Heart left ventricle (tissue), 16 donors: ENCODE measurements around the gene KCNK15. TPM values are rescaled to one million over a fixed set of nuclear protein-coding genes. Genes with fewer than 3 reads are reported as not detected.
A peak's percentile ranks its signal among the peaks of the same experiment; 100 is the strongest.

Source experiments
- ATAC-seq, 4 donors: fragments of 200-7000 bp; cut with Tn5 transposase; one replicate each; pipeline ENCODE4 v1.9.1; 2020 to 2022; ENCODE audit warnings: moderate library complexity in 4 of 4, mild to moderate bottlenecking in 3 of 4, moderate number of reproducible peaks in 1 of 4
- DNase-seq, 5 donors: peaks; one replicate each; pipeline ENCODE4 v3.0.0-alpha.2; 2020
- H3K27ac ChIP-seq, 12 donors: fragments of 200-600 bp; sonication (generic) in 4 of 12; one replicate each; pipeline versions ENCODE4 v1.5.0 to v1.8.0; 2016 to 2022; ENCODE audit warnings: mild to moderate bottlenecking in 2 of 12
- H3K27me3 ChIP-seq, 9 donors: fragments of 200-600 bp; sonication (generic) in 2 of 9; one replicate each; pipeline versions ENCODE4 v1.5.1 to v1.8.0; 2016 to 2022; ENCODE audit warnings: mild to moderate bottlenecking in 3 of 9
- H3K36me3 ChIP-seq, 9 donors: fragments of 200-600 bp; sonication (generic) in 2 of 9; one replicate each; pipeline versions ENCODE4 v1.5.0 to v1.8.0; 2018 to 2022; ENCODE audit warnings: mild to moderate bottlenecking in 2 of 9
- H3K4me1 ChIP-seq, 12 donors: fragments of 200-600 bp; sonication (generic) in 4 of 12; one replicate each; pipeline versions ENCODE4 v1.5.0 to v1.8.0; 2016 to 2022; ENCODE audit warnings: mild to moderate bottlenecking in 3 of 12
- H3K4me3 ChIP-seq, 12 donors: fragments of 200-600 bp; sonication (generic) in 4 of 12; one replicate each; pipeline versions ENCODE4 v1.5.0 to v1.8.0; 2017 to 2022; ENCODE audit warnings: mild to moderate bottlenecking in 9 of 12, moderate library complexity in 4 of 12
- H3K9me3 ChIP-seq, 12 donors: fragments of 200-600 bp; sonication (generic) in 4 of 12; one replicate each; pipeline versions ENCODE4 v1.5.0 to v1.8.0; 2016 to 2022; ENCODE audit warnings: mild to moderate bottlenecking in 1 of 12
- POLR2A ChIP-seq, 2 donors: fragments of 450-650 bp; IDR thresholded peaks; one replicate each; pipeline ENCODE4 v1.6.1; 2017; ENCODE audit warnings: antibody characterized with exemption in 2 of 2, mild to moderate bottlenecking in 2 of 2, moderate library complexity in 2 of 2
- WGBS, 4 donors: extraction: QIAGEN DNeasy Blood & Tissue Kit in 2 of 4; methylation state at CpG; one replicate each; pipeline versions ENCODE4 v1.1.5 to v1.1.7; 2013 to 2018; 5-methylcytosine and 5-hydroxymethylcytosine counted together
- intact Hi-C, 10 donors: fragments of 100-400 bp; cut with DNase I; formaldehyde crosslinking; loops; one replicate each; pipeline versions ENCODE4 v1.11.1 to v1.14.2; 2022
- polyA plus RNA-seq, 2 donors: library from polyadenylated mRNA; stranded (reverse); fragments of 200-250 nt; gene quantifications; one replicate each; pipeline ENCODE4 v1.2.3, GENCODE V29; 2013
- total RNA-seq, 9 donors: library from RNA; depleted of rRNA in 2 of 9; stranded (reverse); fragments of >200 nt in 2 of 9; fragmentation: NEBNext Ultra II Directional in 3 of 9; extraction: Animal tissue kit (Norgen Biotek cat#: 25700) in 3 of 9; gene quantifications; one replicate each; pipeline versions ENCODE4 v1.1.0 to v1.2.4, GENCODE V29; 2016 to 2023
- TF ChIP-seq, protein P1 (sequence below), 12 donors: fragments of 200-600 bp; sonication (generic) in 4 of 12; IDR thresholded peaks; one replicate each; pipeline versions ENCODE4 v1.5.0 to v1.8.0; 2018 to 2022; ENCODE audit warnings: antibody characterized with exemption in 12 of 12, mild to moderate bottlenecking in 5 of 12
- donor health status: ischemic (EF 13 %, LVEDD 7.1; RV severe dilation, severe dysfunction).
- donor health status: healthy with polysubstance abuse.
- donor health status: DM: no; HTN: yes; CAD: no.
- donor health status: DM: no; HTN: no; CAD: no.
- donor health status: ischemic (EF 25% LVEDD 6.9; RV normal size, moderate dysfunction).
- donor health status: ischemic (EF 25% LVEDD 5.7; RV mildly dilated, moderate dysfunction).
- donor health status: healthy.
- donor health status: DM: yes; HTN: yes; CAD: no.
- donor health status: ischemic (EF 35%, LVEDD 5.7; RV mildly dilated, moderate dysfunction).
- donor health status: nonischemic (EF 11% LVEDD 7.7; RV severe dilation, severe dysfunction).
- donor health status: DM: yes; HTN: yes; CAD: no.
- donor health status: PGD.
- donor health status: ischemic (EF 29% LVEDD 5.4; RV normal size, mild dysfunction).
- donor health status: nonischemic (EF 23%, LVEDD 6.1; RV moderate dilation, normal function).

KCNK15 gene
- total and polyA plus RNA-seq, 11 donors = 0.12 to 2.2 (median 0.33) TPM

DNA sequence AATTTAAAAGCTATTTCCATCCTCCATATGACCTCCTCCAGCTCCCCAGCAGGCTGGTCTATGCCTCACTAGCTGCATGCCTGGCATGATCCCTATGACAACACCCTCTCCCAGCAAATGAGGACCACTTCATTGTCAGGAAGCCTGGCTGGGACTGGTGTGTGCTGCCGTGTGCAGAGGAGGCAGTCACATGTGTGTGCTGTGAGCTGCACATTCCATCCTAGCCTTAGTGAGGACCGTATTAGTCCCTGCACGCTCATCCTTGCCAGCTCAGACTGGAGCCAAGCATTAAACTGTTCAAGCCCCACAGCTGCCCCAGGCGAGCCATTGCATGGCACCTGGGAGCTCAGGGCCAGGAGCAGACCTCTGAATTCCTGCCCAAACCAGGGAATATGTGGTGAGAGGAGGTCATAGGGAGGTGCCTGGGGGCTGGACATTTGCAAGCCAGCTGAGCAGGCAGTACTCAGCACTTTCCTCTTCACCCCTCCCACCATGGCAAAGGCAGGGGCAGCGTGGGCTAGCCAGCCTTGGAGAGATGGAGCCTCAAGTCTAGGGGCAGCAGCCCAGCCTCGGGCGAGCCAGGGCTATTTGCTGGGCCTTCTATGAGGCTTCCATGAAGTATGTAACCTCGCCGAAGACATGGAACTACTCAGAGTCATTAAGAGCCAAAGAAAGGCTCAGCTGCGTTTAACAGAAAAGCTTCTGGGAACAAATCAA is 39.2 kb upstream of the KCNK15 start:
- TF ChIP-seq, protein P1, sequence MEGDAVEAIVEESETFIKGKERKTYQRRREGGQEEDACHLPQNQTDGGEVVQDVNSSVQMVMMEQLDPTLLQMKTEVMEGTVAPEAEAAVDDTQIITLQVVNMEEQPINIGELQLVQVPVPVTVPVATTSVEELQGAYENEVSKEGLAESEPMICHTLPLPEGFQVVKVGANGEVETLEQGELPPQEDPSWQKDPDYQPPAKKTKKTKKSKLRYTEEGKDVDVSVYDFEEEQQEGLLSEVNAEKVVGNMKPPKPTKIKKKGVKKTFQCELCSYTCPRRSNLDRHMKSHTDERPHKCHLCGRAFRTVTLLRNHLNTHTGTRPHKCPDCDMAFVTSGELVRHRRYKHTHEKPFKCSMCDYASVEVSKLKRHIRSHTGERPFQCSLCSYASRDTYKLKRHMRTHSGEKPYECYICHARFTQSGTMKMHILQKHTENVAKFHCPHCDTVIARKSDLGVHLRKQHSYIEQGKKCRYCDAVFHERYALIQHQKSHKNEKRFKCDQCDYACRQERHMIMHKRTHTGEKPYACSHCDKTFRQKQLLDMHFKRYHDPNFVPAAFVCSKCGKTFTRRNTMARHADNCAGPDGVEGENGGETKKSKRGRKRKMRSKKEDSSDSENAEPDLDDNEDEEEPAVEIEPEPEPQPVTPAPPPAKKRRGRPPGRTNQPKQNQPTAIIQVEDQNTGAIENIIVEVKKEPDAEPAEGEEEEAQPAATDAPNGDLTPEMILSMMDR (IDR thresholded peaks at IDR 0.05) = no peak
- no peak for TF ChIP-seq POLR2A (IDR thresholded peaks at IDR 0.05)
- DNase-seq = peak in 2 of 5 donors; percentile 62 to 80

DNA sequence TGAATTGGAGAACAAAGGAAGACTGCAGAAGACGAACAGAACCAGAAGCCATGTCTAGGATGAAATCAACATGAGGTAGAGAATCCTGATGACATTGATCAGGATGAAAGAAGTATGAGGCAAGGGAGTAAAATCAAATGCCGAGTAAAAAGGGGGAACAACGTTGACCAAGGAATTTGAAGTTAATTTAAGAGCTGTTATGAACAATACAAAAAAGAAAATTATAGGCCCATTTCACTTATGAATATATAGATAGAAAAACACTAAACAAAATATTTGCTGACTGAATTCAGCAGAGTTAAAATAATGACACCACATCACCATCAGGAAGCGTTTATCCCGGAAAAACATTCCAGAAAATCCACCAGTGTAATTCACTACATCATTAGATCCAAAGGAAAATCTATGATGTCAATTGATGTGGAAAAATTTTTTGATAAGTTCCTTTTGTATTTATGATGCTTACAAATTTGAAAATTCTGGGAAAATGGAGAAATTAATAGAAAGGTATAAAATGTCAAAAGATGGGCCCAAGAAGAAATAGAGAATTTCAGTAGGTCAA is 38.6 kb upstream of the KCNK15 start:
- H3K9me3 ChIP-seq = no peaks in the 10 kb centered on the region
- intact Hi-C loops = no loop called here
- no peaks in the 10 kb centered on the region for H3K36me3 ChIP-seq
- TF ChIP-seq, protein P1 (IDR thresholded peaks at IDR 0.05) = no peak
- TF ChIP-seq POLR2A (IDR thresholded peaks at IDR 0.05) = no peak
- DNase-seq (no peak), ATAC-seq (no peak)
- H3K4me3 ChIP-seq = no peak overlapping the region
- H3K27me3 ChIP-seq = no peaks in the 10 kb centered on the region
- peak overlapping the region in 11 of 12 donors; percentile 5 to 79 (median 62) for H3K27ac ChIP-seq
- H3K4me1 ChIP-seq = peaks cover 11 to 58% (median 36%) of the 10 kb centered on the region in 12 donors
- WGBS, 4 donors = 88 to 91% (median 89%) methylated on average over 5 of the region's 5 CpGs

More for the DNA sequence above, 39.2 kb upstream of the KCNK15 start:
- intact Hi-C loops = no loop called here
- WGBS, 4 donors = 54 to 63% (median 59%) methylated on average over 8 to 10 of the region's 10 CpGs
- Histone ChIP-seq H3K27ac (peak overlapping the region; percentile 5 to 79 (median 61)), H3K4me3 (no peak overlapping the region), H3K36me3 (no peaks in the 10 kb centered on the region), H3K4me1 (peaks cover 11 to 58% (median 32%) of the 10 kb centered on the region in 12 donors), H3K27me3 (no peaks in the 10 kb centered on the region), H3K9me3 (no peaks in the 10 kb centered on the region)
- ATAC-seq = peak; percentile 32 to 76 (median 63)

- DNase-seq = peak in 1 of 5 donors; percentile 10
- WGBS, 4 donors = 79 to 86% (median 83%) methylated on average over 11 of the region's 11 CpGs
- Histone ChIP-seq H3K9me3 (no peaks in the 10 kb centered on the region), H3K27ac (no peak overlapping the region), H3K36me3 (no peaks in the 10 kb centered on the region), H3K4me3 (no peak overlapping the region), H3K27me3 (no peaks in the 10 kb centered on the region), H3K4me1 (peaks cover 0 to 45% (median 27%) of the 10 kb centered on the region in 12 donors)
- no peak for TF ChIP-seq POLR2A (IDR thresholded peaks at IDR 0.05)
- TF ChIP-seq, protein P1 (IDR thresholded peaks at IDR 0.05) = no peak
- intact Hi-C loops = no loop called here
- ATAC-seq = no peak
Observed at GRCh38 chr20:44709380-44709779, 36.3 kb upstream of the KCNK15 start.

DNA sequence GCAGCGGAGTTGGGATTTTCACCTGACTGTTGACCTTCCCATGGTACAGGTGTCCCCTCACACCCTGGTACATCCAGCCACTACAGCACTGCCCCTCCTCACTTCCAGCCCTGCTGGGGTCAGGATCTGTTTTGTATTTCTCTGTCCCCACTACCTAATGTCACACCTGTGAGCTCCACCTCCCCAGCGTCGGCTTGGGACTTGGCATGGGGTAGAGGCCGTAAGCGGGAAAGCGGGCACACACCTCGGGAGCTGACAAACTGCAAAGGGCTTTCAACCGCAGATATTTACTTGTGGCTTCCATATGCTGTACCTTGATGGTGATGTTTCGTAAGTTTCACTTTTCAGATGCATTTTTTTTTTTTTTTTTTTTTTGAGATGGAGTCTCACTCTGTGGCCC is 35.9 kb upstream of the KCNK15 start:
- no peak overlapping the region for H3K4me3 ChIP-seq
- H3K36me3 ChIP-seq = no peaks in the 10 kb centered on the region
- ATAC-seq = no peak
- DNase-seq = peak in 1 of 5 donors; percentile 12
- intact Hi-C loops = no loop called here
- H3K27me3 ChIP-seq = no peaks in the 10 kb centered on the region
- no peak overlapping the region for H3K27ac ChIP-seq
- TF ChIP-seq, protein P1 (IDR thresholded peaks at IDR 0.05) = no peak
- no peak for TF ChIP-seq POLR2A (IDR thresholded peaks at IDR 0.05)
- 92 to 96% (median 94%) methylated on average over 9 of the region's 9 CpGs for WGBS, 4 donors
- H3K4me1 ChIP-seq = peaks cover 0 to 49% (median 31%) of the 10 kb centered on the region in 12 donors
- no peaks in the 10 kb centered on the region for H3K9me3 ChIP-seq
